ENCODE data around the gene SLC29A2.
"Not testable (repeated sequence)": the region's sequence is repeated elsewhere in the genome, so short reads cannot be mapped to it uniquely, and the experiment has no call there.

The SLC29A2 gene

DNA sequence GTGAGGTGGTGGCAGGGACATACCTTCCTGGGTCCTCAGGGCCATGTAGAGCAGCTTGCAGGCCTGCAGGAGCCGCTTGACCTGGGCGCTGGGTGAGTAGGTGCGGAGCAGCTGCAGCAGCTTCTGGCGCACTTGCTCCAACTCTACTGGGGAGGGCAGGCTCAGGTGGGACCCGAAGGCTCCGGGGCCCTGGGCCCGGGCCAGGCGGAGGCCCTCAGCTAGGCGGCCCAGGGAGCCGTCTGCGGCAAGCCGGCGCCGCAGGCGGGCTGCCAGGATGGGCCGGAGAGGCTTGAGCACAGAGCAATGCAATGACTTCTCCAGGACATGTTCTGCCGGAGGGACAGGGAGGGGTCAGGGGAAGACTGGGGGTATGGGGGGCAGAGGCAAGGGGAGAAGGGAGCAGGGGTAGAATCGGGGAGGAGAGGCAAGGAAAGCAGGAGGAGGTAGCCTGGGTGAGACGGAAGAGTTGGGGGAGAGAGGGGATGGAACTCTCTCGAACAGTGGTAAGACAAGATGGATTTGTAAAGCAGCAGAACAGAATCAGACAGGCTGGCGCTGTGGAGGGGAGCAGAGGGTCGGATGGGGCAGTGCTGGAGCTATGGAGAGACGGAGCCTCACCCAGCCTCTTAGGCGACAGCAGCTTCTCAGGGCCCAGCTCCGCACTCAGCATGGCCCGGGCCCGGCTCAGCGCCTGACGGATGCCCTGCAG, 37.5 kb downstream of the SLC29A2 start:
- no peak for DNase-seq (ENCODE audit: low read depth)

DNA sequence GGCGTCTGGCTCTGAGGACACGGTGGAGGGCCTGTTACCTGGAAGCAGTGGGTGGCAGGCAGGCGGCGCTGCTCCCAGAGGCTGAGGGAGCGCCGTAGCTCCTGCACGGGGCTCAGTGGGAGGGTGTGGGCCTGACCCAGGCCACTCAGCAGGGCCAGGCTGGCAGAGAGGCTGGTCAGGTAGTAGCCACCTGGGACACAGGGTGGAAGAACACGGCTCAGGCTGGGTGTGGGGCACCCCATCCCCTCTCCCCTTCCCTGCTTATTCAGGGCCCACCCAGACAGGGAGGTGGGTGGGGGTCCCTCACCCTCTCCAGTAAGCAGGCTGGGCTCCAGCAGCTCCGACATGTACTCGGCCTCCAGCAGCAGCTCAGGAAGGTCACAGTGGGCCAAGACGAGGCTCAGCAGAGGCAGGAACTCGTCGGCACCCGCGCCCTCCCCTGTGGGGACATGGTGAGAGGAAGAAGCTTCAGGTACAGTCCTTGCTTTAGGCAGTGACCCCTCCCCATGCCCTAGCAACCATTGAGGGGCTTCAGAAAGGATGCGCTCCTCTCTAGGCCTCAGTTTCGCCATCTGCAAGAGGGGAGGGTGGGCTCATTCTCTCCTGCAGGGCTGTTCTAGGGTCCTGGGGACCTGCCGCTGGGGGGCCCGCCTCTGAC, 38.2 kb downstream of the SLC29A2 start:
- no peak for DNase-seq (ENCODE audit: low read depth)

- no peak for DNase-seq (ENCODE audit: low read depth)
Observed at GRCh38 chr11:66332371-66333219, 39.0 kb downstream of the SLC29A2 start.

GRCh38 chr11:66331542-66332370, 39.8 kb downstream of the SLC29A2 start:
- no peak for DNase-seq (ENCODE audit: low read depth)

- DNase-seq (ENCODE audit: low read depth): no peak
Observed at GRCh38 chr11:66330931-66331330, 40.6 kb downstream of the SLC29A2 start.

- no peak for DNase-seq (ENCODE audit: low read depth)
Observed at GRCh38 chr11:66329165-66329673, 42.3 kb downstream of the SLC29A2 start.

- peak; percentile 70 for DNase-seq (ENCODE audit: low read depth)
Observed at GRCh38 chr11:66328302-66329144, 43.0 kb downstream of the SLC29A2 start.

- no peak for DNase-seq (ENCODE audit: low read depth)
Observed at GRCh38 chr11:66328031-66328301, 43.6 kb downstream of the SLC29A2 start.

GRCh38 chr11:66327171-66328030, 44.2 kb downstream of the SLC29A2 start:
- DNase-seq (ENCODE audit: low read depth): no peak

- no peak for DNase-seq (ENCODE audit: low read depth)
Observed at GRCh38 chr11:66326261-66327111, 45.1 kb downstream of the SLC29A2 start.

DNA sequence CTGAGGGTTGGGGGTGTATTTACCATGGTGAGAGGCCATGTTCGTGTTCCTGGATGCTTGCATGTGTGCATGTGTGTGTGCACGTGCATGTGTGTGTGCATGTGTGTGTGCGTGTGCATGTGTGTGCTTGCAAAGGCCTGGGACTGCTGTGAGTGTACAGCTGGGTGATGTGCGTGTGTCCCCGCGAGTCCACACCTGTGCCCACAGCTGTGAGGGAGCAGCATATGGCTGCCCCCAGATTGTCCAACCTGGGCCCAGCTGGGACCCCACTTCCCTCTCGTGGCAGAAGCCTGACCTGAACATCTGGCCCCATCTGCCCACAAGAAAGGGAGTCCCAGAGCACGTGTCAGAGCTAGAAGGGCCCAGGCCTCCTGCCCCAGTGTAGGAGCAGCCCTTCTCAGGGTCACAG, 46.3 kb downstream of the SLC29A2 start:
- no peak for DNase-seq (ENCODE audit: low read depth)

- no peak for DNase-seq (ENCODE audit: low read depth)
Observed at GRCh38 chr11:66324664-66325063, 46.9 kb downstream of the SLC29A2 start.

GRCh38 chr11:66323684-66324083, 47.9 kb downstream of the SLC29A2 start:
- DNase-seq (ENCODE audit: low read depth): no peak

GRCh38 chr11:66322732-66323427, 48.7 kb downstream of the SLC29A2 start:
- DNase-seq (ENCODE audit: low read depth): no peak

GRCh38 chr11:66321606-66322005, 50.0 kb downstream of the SLC29A2 start:
- no peak for DNase-seq (ENCODE audit: low read depth)

GRCh38 chr11:66320748-66321147, 50.8 kb downstream of the SLC29A2 start:
- DNase-seq (ENCODE audit: low read depth): not testable (repeated sequence)

GRCh38 chr11:66320289-66320688, 51.3 kb downstream of the SLC29A2 start:
- not testable (repeated sequence) for DNase-seq (ENCODE audit: low read depth)

DNA sequence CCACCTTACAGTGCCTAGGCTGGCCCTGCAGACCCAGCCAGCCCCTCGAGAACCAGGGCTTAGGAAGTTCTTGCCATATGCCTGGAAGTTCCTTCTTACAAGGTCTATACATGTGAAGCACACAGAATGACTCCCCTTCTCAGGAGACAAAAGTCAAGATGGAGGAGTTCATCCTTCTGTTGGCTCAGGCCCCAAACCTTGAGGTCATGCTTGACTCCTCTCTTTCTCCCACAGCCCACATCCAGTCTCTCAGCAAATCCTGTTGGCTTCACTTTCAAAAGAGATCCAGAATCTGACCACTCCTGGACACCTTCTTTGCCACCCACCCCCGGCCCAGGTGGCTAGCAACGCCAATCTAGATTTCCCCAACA, 53.0 kb downstream of the SLC29A2 start:
- no peak for DNase-seq (ENCODE audit: low read depth)
